GM10266 (cell line): ENCODE results near the gene KCTD1.

ENCODE experiments used
- DNase-seq: peaks from one replicate; pipeline ENCODE4 v3.0.0; 2012; ENCODE audit errors: extremely low spot score
- CTCF ChIP-seq: IDR thresholded peaks from 2 replicates; pipeline ENCODE4 v1.5.1; 2012; ENCODE audit warnings: mild to moderate bottlenecking, low read depth; ENCODE audit not compliant: control insufficient read depth, insufficient read depth; ENCODE audit errors: missing control alignments

KCTD1 gene

DNA sequence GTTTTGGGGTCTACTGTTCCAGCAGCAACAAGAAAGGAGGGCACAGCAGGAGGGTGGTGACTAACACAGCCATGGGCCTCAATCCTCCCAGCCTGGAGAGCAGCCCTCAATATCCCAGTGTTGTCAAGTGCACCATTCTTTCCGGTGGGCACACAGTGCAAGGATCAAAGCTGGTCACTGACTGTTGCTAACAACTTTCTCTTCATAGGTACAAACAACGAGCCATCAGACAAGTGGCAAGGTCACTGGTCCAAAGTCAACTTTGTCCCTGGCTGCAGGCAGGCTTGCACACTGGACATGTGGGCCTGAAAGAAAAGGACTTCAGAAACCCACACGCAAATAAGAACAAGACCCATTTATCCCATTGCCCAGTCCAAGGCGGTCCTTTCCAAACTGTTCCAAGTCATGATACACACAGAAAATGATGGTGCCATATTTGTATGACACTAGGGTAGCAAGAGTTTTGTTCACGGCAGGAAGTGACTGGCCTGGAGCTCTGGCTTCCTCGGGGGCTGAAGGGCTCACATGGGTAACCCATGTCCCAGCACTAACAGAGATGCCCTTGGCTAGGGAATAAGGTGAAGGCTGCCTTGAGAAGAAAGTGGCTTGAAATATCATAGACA, 57.0 kb downstream of the KCTD1 start:
- DNase-seq, result no peak
- no peak for TF ChIP-seq CTCF

DNA sequence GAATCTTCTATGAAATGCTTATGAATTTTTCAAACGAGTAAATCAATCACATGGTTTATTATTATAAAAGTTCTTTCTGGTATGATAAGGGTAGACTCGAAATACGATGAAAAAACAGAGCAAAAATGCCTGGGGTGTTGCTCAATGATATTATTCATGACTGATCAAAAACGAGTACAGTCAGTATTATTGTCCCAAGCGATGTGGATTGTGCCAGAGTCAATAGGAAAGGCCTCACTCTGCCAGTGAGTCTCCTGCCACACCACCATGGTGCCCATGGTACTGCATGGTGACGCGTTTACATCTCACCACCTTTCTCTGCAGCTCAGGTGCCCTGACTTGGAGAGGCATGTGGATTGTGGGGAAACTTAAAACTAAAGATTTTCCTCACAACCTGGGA, 58.5 kb downstream of the KCTD1 start:
- DNase-seq, result no peak

DNA sequence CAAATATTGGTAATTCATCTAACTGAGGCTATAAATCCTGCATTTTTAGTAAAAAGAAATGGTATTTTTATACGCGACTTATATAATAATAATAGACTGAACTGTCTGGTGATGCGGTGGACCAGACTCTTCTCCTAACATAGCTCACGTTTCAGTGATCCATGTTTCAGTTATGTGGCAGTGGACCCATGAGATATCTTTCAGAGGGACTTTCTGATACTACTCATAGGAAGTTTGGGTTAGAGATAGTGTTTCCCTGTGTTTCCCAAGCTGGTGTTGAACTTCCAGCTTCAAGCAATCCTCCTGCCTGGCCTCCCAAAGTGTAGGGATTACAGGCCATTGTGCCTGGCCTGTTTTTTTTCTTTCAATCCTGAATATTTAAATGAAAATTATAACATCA, 59.2 kb downstream of the KCTD1 start:
- no peak for DNase-seq
- TF ChIP-seq CTCF, result no peak

More for the DNA sequence above, 58.5 kb downstream of the KCTD1 start:
- TF ChIP-seq CTCF, result no peak

GRCh38 chr18:26488417-26489009, 59.8 kb downstream of the KCTD1 start:
- DNase-seq, result no peak
- TF ChIP-seq CTCF, result no peak

- peak; percentile 56 for DNase-seq
Measured at GRCh38 chr18:26487437-26487836, 60.9 kb downstream of the KCTD1 start.

DNA sequence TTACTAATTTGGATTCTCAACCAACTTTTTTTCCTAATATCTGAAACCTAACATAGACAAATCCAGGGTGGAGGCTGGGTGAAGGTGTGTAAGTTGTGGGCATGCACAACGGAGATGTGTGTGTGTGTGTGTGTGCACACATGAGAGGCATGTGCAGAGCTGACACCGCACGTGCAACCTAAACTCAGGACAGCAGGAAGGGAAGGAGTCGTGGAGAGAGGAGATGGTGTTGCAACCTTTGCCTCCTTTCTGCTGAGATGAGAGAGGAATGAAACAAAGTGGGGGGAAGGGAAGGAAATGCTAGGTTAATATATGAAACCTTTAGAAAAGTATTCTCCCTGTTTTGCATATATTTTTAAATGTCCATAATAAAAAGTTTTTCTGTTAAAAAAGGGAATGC, 64.7 kb downstream of the KCTD1 start:
- no peak for TF ChIP-seq CTCF
- no peak for DNase-seq

More at GRCh38 chr18:26487437-26487836, 60.9 kb downstream of the KCTD1 start:
- no peak for TF ChIP-seq CTCF

DNA sequence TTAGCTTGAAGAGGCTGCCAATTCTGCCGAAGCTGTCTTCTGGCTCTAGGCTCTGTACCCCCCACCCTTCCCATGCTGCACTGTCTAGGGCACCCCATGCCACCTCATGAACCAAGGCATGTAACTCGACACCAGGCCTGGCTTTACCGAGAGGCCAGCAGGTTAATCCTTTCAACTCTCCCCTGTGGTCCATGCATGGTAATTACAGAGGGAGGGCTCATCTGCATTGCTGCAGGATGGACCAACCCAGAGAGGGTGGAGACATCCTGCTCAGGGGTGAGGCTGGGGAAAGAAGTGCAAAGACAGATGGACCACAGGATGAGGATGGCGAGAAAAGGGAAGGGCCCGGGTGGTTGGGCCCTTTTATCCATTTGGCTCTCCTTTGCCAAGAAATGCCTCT, 65.8 kb downstream of the KCTD1 start:
- no peak for TF ChIP-seq CTCF
- DNase-seq, result no peak
